C1 segment of cervical spinal cord (tissue), 14 donors: ENCODE data around the gene TBC1D25.
A peak's percentile ranks its signal among the peaks of the same experiment; 100 is the strongest.
"Not testable (repeated sequence)": the region's sequence is repeated elsewhere in the genome, so short reads cannot be mapped to it uniquely, and the experiment has no call there.

Source experiments
- DNase-seq, 14 donors: peaks; one replicate each; lab custom pipeline; 2025; lab: John Stamatoyannopoulos, UW

The TBC1D25 gene

GRCh38 chrX:48516285-48516684 lies 23.2 kb upstream of the TBC1D25 start:
- DNase-seq = no peak

GRCh38 chrX:48516987-48517386 lies 22.5 kb upstream of the TBC1D25 start:
- DNase-seq = no peak

GRCh38 chrX:48519481-48519880 lies 20.0 kb upstream of the TBC1D25 start:
- not testable (repeated sequence) for DNase-seq

GRCh38 chrX:48520455-48520854 lies 19.1 kb upstream of the TBC1D25 start:
- DNase-seq = no peak

- DNase-seq = no peak
These were observed 18.6 kb upstream of the TBC1D25 start for GRCh38 chrX:48520976-48521352.

- DNase-seq = peak in 13 of 14 donors; percentile 3 to 86 (median 61)
These were observed 17.9 kb upstream of the TBC1D25 start, which contains the start of gene EBP for GRCh38 chrX:48521353-48522243. TSS of gene EBP (plus strand) at chrX:48521808. CDS start at chrX:48523772, 1,964 bp downstream.

- DNase-seq = no peak
These were observed 17.2 kb upstream of the TBC1D25 start for GRCh38 chrX:48522291-48522690.

- DNase-seq = no peak
These were observed 15.8 kb upstream of the TBC1D25 start for GRCh38 chrX:48523682-48524081.

GRCh38 chrX:48525853-48526252 lies 13.7 kb upstream of the TBC1D25 start:
- DNase-seq = not testable (repeated sequence)

GRCh38 chrX:48530736-48531135 lies 8.8 kb upstream of the TBC1D25 start:
- DNase-seq = no peak

- DNase-seq = no peak
These were observed 8.1 kb upstream of the TBC1D25 start for GRCh38 chrX:48531358-48531959.

- no peak for DNase-seq
These were observed 7.4 kb upstream of the TBC1D25 start for GRCh38 chrX:48532161-48532560.

GRCh38 chrX:48533165-48533564 lies 6.3 kb upstream of the TBC1D25 start:
- DNase-seq = no peak

GRCh38 chrX:48538641-48539344 lies 721 bp upstream of the TBC1D25 start:
- no peak for DNase-seq

- DNase-seq = peak in 5 of 14 donors; percentile 23 to 37 (median 36)
These were observed 488 bp downstream of the TBC1D25 start for GRCh38 chrX:48540028-48540375.

GRCh38 chrX:48540480-48540879 lies 966 bp downstream of the TBC1D25 start:
- DNase-seq = no peak

GRCh38 chrX:48541140-48541814 lies 1.8 kb downstream of the TBC1D25 start:
- no peak for DNase-seq

- no peak for DNase-seq
These were observed 9.4 kb downstream of the TBC1D25 start for GRCh38 chrX:48548871-48549270.

GRCh38 chrX:48555731-48556325 lies 16.3 kb downstream of the TBC1D25 start:
- DNase-seq = not testable (repeated sequence)

GRCh38 chrX:48558271-48558670 lies 18.8 kb downstream of the TBC1D25 start:
- DNase-seq = no peak

GRCh38 chrX:48559636-48560035 lies 20.1 kb downstream of the TBC1D25 start:
- no peak for DNase-seq
